ENCODE data around the gene TEAD4.

TEAD4 gene

DNA sequence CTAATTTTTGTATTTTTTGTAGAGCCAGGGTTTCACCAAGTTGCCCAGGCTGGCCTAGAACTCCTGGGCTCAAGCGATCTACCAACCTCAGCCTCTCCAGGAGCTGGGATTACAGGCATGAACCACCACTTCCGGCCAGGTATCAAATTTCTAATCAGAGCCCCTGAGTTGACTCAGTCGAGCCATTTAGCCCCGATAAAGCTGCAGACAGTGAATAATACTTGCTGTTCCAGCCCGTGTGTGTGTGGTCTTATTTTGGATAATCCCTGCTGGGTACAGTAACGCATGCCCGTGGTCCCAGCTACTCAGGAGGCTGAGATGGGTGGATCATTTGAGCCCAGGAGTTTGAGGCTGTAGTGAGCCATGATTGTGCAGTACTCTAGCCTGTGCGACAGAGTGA lies 57.0 kb downstream of the TEAD4 start:
- Histone ChIP-seq H3K4me3 (ENCODE audit: low read length) (no peak overlapping the region), H3K36me3 (ENCODE audit: insufficient read depth, low read length) (peaks cover 80% of the 10 kb centered on the region), H3K4me1 (ENCODE audit: insufficient read depth, low read length) (no peaks in the 10 kb centered on the region), H3K9ac (ENCODE audit: low read depth, low read length) (no peak overlapping the region), H3K27me3 (ENCODE audit: insufficient read depth, low read length) (no peaks in the 10 kb centered on the region), H3K9me3 (ENCODE audit: insufficient read depth, low read depth, low read length) (no peaks in the 10 kb centered on the region), H3K27ac (ENCODE audit: low read depth, low read length) (no peak overlapping the region)
- WGBS: 82% methylated on average over 8 of the region's 8 CpGs

DNA sequence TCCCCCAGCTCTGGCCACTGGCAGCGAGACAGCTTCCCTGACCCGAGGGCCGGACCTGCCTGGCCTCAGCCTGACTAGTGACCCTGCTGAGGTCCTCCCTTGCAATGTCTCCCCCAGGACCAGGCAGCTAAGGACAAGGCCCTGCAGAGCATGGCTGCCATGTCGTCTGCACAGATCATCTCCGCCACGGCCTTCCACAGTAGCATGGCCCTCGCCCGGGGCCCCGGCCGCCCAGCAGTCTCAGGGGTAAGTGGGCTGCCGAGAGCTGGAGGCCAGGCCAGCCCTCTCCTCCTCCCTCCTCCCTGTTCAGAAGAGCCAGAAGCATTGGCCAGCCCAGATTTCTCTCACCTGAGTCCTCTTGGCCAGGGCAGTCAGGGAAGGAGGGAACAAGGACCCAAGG lies 58.1 kb downstream of the TEAD4 start:
- WGBS: 94% methylated on average over 11 of the region's 11 CpGs
- H3K36me3 ChIP-seq (ENCODE audit: insufficient read depth, low read length): peaks cover 83% of the 10 kb centered on the region
- H3K9me3 ChIP-seq (ENCODE audit: insufficient read depth, low read depth, low read length): no peaks in the 10 kb centered on the region
- no peak overlapping the region for H3K27ac ChIP-seq (ENCODE audit: low read depth, low read length)
- no peak overlapping the region for H3K4me3 ChIP-seq (ENCODE audit: low read length)
- no peak overlapping the region for H3K9ac ChIP-seq (ENCODE audit: low read depth, low read length)
- no peaks in the 10 kb centered on the region for H3K27me3 ChIP-seq (ENCODE audit: insufficient read depth, low read length)
- no peaks in the 10 kb centered on the region for H3K4me1 ChIP-seq (ENCODE audit: insufficient read depth, low read length)

DNA sequence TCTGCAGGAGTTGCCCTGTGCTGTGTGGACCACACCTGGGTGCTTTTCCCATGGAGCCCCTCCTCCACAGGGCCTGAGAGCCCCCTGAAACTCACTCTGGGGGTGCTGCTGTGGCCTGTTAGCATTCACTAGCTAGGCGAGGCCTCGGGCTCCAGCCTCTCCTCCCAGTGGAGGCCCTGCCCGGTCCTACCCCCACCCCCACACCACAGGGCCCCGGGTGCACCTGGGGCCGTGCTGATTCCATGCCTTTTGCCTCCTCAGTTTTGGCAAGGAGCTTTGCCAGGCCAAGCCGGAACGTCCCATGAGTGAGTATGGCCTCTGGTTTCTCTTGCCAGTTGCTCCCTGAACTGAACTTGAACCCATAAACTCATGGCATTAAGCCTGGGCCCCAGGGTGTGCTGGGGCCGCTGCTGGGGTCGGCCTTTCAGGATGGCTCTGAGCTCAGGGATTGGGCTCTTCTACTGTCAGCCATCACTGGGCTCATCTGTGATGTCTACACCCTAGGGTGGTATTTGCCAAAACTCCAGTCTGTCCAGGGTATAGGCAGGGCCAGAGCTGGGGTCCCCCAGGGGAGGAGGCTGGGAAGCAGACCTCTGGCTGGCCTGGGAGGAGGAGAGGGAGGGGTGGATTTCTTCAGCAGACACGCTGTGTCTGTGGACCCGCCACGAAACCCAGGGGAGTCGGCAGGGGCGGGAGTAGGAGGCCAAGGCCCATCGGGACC lies 59.2 kb downstream of the TEAD4 start:
- H3K4me1 ChIP-seq (ENCODE audit: insufficient read depth, low read length): no peaks in the 10 kb centered on the region
- no peak overlapping the region for H3K27ac ChIP-seq (ENCODE audit: low read depth, low read length)
- WGBS: 95% methylated on average over 15 of the region's 15 CpGs

DNA sequence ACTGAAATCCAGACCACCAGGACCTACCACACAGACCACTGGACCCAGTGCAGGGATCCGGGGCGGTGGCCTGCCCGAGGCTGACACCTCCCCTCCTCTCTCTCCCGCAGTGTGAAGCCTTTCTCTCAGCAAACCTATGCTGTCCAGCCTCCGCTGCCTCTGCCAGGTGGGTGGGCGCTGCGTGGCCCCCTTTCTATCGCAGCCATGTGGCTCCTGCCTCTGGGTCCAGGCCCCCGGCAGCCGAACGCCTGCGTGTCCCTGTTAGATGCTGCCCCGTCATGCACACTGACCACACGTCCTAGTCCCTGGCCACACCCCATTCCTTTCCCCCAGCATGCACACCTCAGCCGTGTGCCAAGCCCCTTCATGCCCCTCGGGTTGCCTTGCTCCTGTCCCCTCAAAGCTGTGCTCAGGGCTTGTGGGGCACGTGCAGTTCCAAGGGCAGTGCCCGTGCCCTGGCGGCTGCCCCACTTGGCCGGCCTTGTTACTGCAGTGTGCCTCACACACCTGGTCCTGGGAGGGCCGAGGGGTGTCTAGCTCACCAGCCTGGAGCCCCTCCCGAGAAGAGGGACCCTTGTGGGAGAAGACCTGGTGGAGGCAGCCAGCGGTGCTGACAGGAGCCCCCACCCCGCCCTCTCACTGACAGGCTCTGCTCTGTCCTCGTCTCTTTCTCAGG lies 59.9 kb downstream of the TEAD4 start:
- Histone ChIP-seq H3K4me1 (ENCODE audit: insufficient read depth, low read length) (no peaks in the 10 kb centered on the region), H3K27ac (ENCODE audit: low read depth, low read length) (no peak overlapping the region), H3K4me3 (ENCODE audit: low read length) (no peak overlapping the region), H3K9me3 (ENCODE audit: insufficient read depth, low read depth, low read length) (no peaks in the 10 kb centered on the region), H3K27me3 (ENCODE audit: insufficient read depth, low read length) (no peaks in the 10 kb centered on the region), H3K9ac (ENCODE audit: low read depth, low read length) (no peak overlapping the region), H3K36me3 (ENCODE audit: insufficient read depth, low read length) (peaks cover 93% of the 10 kb centered on the region)
- 95% methylated on average over 25 of the region's 25 CpGs for WGBS

More for the DNA sequence above, 59.2 kb downstream of the TEAD4 start:
- Histone ChIP-seq H3K9ac (ENCODE audit: low read depth, low read length) (no peak overlapping the region), H3K9me3 (ENCODE audit: insufficient read depth, low read depth, low read length) (no peaks in the 10 kb centered on the region), H3K4me3 (ENCODE audit: low read length) (no peak overlapping the region), H3K27me3 (ENCODE audit: insufficient read depth, low read length) (no peaks in the 10 kb centered on the region), H3K36me3 (ENCODE audit: insufficient read depth, low read length) (peaks cover 94% of the 10 kb centered on the region)

DNA sequence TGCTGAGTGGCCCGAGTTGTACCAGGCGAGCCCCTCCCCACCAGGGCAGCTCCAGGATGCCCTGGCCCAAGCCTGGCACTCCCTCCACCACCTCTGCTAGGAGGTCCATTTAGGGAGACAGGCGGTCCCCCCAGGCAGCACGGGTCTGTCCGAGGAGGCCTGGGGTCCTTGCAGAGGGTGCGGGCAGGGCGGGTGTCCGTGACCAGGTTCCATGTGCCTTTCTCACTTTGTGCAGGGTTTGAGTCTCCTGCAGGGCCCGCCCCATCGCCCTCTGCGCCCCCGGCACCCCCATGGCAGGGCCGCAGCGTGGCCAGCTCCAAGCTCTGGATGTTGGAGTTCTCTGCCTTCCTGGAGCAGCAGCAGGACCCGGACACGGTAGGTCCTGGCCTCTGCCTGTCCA lies 61.2 kb downstream of the TEAD4 start:
- Histone ChIP-seq H3K4me3 (ENCODE audit: low read length) (no peak overlapping the region), H3K9me3 (ENCODE audit: insufficient read depth, low read depth, low read length) (no peaks in the 10 kb centered on the region), H3K4me1 (ENCODE audit: insufficient read depth, low read length) (no peaks in the 10 kb centered on the region), H3K27me3 (ENCODE audit: insufficient read depth, low read length) (no peaks in the 10 kb centered on the region), H3K36me3 (ENCODE audit: insufficient read depth, low read length) (peaks cover 92% of the 10 kb centered on the region), H3K27ac (ENCODE audit: low read depth, low read length) (no peak overlapping the region), H3K9ac (ENCODE audit: low read depth, low read length) (no peak overlapping the region)
- 97% methylated on average over 16 of the region's 16 CpGs for WGBS

DNA sequence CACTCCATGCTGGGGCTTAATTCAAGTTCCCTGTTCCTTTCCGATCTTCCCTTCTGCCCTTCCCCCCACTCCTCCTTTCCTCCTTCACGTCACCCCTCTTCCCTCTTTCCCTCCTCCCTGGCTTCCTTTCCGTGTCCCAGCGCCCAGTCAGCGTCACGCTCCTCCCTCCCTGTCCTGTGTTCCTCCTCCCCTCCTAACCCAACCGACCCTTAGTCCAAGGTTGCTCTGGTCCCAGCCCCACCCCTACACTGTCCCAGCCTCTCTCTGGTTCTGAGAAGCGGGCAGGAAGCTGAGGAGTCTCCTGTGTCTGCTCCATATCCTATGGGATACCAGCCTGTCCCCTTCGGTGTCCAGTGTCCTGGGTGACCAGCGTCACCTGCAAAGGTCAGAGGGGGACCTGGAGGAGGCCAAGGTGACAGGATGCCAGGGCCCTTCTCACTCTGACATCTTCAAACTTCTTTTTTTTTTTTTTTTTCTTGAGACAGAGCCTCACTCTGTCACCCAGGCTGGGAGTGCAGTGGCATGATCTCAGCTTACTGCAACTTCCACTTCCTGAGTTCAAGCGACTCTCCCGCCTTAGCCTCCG lies 61.7 kb downstream of the TEAD4 start:
- H3K9me3 ChIP-seq (ENCODE audit: insufficient read depth, low read depth, low read length): no peaks in the 10 kb centered on the region
- H3K4me1 ChIP-seq (ENCODE audit: insufficient read depth, low read length): no peaks in the 10 kb centered on the region
- H3K4me3 ChIP-seq (ENCODE audit: low read length): no peak overlapping the region
- H3K36me3 ChIP-seq (ENCODE audit: insufficient read depth, low read length): peaks cover 92% of the 10 kb centered on the region
- no peaks in the 10 kb centered on the region for H3K27me3 ChIP-seq (ENCODE audit: insufficient read depth, low read length)
- no peak overlapping the region for H3K27ac ChIP-seq (ENCODE audit: low read depth, low read length)
- WGBS: 93% methylated on average over 13 of the region's 13 CpGs
- no peak overlapping the region for H3K9ac ChIP-seq (ENCODE audit: low read depth, low read length)

DNA sequence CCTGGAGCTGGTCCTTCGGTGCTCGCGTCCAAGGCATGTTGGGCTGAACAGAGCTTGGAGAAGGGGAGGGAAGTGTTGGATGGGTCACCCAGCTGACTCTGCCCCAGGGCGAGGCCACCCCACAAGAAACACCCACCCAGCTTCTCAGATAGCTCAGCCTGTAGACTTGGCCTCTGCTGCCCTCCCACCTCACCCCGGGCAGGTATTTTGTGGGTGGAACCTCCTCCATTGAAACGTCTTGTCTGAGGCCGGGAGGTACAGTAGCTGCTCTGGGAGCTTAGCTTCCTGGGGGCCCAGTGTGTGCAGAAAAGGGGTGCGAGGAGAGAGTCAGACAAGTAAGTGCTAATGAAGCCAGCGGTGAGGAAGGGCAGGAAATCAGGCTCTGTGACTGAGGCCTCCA lies 63.2 kb downstream of the TEAD4 start:
- no peaks in the 10 kb centered on the region for H3K9me3 ChIP-seq (ENCODE audit: insufficient read depth, low read depth, low read length)
- H3K27me3 ChIP-seq (ENCODE audit: insufficient read depth, low read length): no peaks in the 10 kb centered on the region
- 94% methylated on average over 9 of the region's 9 CpGs for WGBS
- no peak overlapping the region for H3K4me3 ChIP-seq (ENCODE audit: low read length)
- no peaks in the 10 kb centered on the region for H3K4me1 ChIP-seq (ENCODE audit: insufficient read depth, low read length)
- peaks cover 92% of the 10 kb centered on the region for H3K36me3 ChIP-seq (ENCODE audit: insufficient read depth, low read length)
- H3K27ac ChIP-seq (ENCODE audit: low read depth, low read length): no peak overlapping the region
- H3K9ac ChIP-seq (ENCODE audit: low read depth, low read length): no peak overlapping the region

DNA sequence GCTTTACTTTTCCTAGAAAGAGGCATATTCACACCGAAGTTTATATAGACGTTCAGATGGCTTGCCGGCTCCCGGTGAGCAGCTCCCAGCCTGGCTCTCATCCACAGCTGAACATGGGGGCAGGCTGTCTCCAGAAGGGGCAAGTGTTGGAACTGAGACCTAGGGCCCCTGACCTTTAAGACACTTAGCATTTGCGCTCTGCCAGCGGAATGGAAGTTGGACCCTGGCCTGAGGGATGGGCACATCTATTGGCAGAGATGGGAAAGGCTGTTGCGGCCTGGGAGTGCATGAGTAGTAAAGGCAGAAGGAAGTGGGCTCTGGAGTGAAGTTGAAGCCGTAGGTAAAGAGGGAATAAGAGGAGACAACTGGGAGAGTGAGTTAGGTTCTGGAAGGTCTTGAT lies 63.8 kb downstream of the TEAD4 start:
- no peak overlapping the region for H3K9ac ChIP-seq (ENCODE audit: low read depth, low read length)
- H3K4me1 ChIP-seq (ENCODE audit: insufficient read depth, low read length): no peaks in the 10 kb centered on the region
- H3K4me3 ChIP-seq (ENCODE audit: low read length): no peak overlapping the region
- no peak overlapping the region for H3K27ac ChIP-seq (ENCODE audit: low read depth, low read length)
- WGBS: 96% methylated on average over 8 of the region's 8 CpGs
- peaks cover 92% of the 10 kb centered on the region for H3K36me3 ChIP-seq (ENCODE audit: insufficient read depth, low read length)
- H3K9me3 ChIP-seq (ENCODE audit: insufficient read depth, low read depth, low read length): no peaks in the 10 kb centered on the region
- no peaks in the 10 kb centered on the region for H3K27me3 ChIP-seq (ENCODE audit: insufficient read depth, low read length)

DNA sequence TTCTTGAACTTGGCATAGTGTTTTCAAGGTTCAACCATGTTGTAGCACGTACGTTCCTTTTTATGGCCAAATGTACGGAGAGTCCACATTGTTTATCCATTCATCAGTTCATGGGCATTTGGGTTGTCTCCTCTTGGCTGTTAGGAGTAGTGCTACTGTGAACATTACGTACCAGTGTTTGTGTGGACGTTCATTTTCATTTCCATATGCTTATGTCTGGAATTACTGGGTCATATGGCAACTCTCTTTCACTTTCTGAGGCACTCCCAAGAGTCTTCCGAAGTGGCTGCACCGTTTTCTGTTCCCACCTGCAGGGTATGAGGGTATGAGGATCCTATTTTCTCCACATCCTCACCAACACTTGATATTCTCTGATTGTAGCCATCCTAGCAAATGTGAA lies 68.9 kb downstream of the TEAD4 start:
- H3K36me3 ChIP-seq (ENCODE audit: insufficient read depth, low read length): peaks cover 85% of the 10 kb centered on the region
- H3K27ac ChIP-seq (ENCODE audit: low read depth, low read length): no peak overlapping the region
- no peaks in the 10 kb centered on the region for H3K27me3 ChIP-seq (ENCODE audit: insufficient read depth, low read length)
- H3K4me3 ChIP-seq (ENCODE audit: low read length): no peak overlapping the region
- no peak overlapping the region for H3K9ac ChIP-seq (ENCODE audit: low read depth, low read length)
- WGBS: 81% methylated on average over 7 of the region's 7 CpGs
- H3K9me3 ChIP-seq (ENCODE audit: insufficient read depth, low read depth, low read length): no peaks in the 10 kb centered on the region
- no peaks in the 10 kb centered on the region for H3K4me1 ChIP-seq (ENCODE audit: insufficient read depth, low read length)

DNA sequence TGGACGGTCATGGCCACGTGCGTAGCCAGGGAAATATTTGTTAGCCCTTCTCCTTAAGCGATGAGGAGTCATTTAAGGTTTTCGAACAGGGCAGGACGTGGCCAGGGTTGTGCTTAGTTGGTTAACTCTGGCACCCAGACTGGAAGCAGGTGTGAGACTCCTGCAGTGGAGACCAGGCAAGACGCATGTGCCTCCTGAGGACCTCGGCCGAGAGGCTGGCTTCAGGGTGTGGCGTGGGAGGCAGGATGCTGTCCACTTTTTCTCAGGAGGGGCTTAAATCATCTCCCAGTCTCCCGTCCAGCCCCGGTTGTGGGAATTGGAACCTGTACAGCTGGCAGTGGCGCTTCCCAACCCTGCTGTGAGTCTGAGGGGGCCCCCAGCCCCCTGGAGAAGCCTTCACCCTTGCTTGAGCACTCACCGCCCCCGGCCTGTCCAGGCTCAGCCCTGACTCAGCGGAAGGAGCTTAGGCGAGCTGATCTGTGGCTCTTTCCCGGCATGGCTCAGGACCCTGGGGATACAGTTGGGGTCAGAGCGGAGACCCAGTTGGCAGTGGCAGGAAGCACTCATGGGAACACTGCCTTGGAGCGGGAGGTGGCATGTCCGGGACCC lies 71.7 kb downstream of the TEAD4 start:
- Histone ChIP-seq H3K9ac (ENCODE audit: low read depth, low read length) (no peak overlapping the region), H3K4me3 (ENCODE audit: low read length) (no peak overlapping the region), H3K27me3 (ENCODE audit: insufficient read depth, low read length) (no peaks in the 10 kb centered on the region), H3K4me1 (ENCODE audit: insufficient read depth, low read length) (no peaks in the 10 kb centered on the region), H3K36me3 (ENCODE audit: insufficient read depth, low read length) (peaks cover 72% of the 10 kb centered on the region), H3K9me3 (ENCODE audit: insufficient read depth, low read depth, low read length) (no peaks in the 10 kb centered on the region), H3K27ac (ENCODE audit: low read depth, low read length) (peak overlapping the region; percentile 13; the same call in 1 of the 2 replicates)
- 94% methylated on average over 21 of the region's 21 CpGs for WGBS

DNA sequence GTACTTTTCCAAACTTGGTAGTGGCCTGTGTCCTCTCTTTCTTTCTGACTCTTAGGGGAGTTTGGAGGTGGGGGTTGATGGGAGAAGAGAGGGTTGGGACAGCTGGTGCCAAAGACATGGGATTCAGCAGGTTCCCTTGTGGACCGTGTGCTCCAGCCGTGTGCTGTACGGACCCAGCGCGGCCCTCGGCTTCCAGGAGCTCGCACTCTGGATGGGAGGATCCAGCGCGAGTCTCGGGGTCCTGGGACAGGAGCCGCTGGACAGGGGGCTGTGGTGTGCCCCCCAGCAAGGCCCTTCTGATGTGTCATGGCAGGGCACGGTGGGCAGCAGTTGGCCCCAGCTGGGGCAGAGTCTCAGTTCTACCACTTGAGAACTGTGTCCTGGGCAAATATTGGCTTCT lies 73.0 kb downstream of the TEAD4 start:
- peaks cover 70% of the 10 kb centered on the region for H3K36me3 ChIP-seq (ENCODE audit: insufficient read depth, low read length)
- 91% methylated on average over 12 of the region's 12 CpGs for WGBS
- no peak overlapping the region for H3K4me3 ChIP-seq (ENCODE audit: low read length)
- no peaks in the 10 kb centered on the region for H3K4me1 ChIP-seq (ENCODE audit: insufficient read depth, low read length)
- H3K27ac ChIP-seq (ENCODE audit: low read depth, low read length): no peak overlapping the region
- H3K9me3 ChIP-seq (ENCODE audit: insufficient read depth, low read depth, low read length): no peaks in the 10 kb centered on the region
- H3K9ac ChIP-seq (ENCODE audit: low read depth, low read length): no peak overlapping the region
- no peaks in the 10 kb centered on the region for H3K27me3 ChIP-seq (ENCODE audit: insufficient read depth, low read length)
